ENCODE measurements around the gene NFE2L3. TPM values are rescaled to one million over a fixed set of nuclear protein-coding genes. Genes with fewer than 3 reads are reported as not detected.

The NFE2L3 gene
- total RNA-seq, 2 donors from 2014 or later = 2.8 to 4.5 TPM

GRCh38 chr7:26187380-26188205 is 35.6 kb downstream of the NFE2L3 start:
- ATAC-seq (ENCODE audit: insufficient number of reproducible peaks, low FRiP score, low read depth) (no peak), DNase-seq (ENCODE audit: low spot score) (no peak)
- no peak for TF ChIP-seq CTCF (IDR thresholded peaks at IDR 0.05)
- Histone ChIP-seq H3K4me1 (ENCODE audit: control insufficient read depth in 1 of 2, low read depth in 2 of 2) (peaks cover 7 to 8% of the 10 kb centered on the region in 2 donors), H3K4me3 (no peak overlapping the region), H3K27ac (no peak overlapping the region), H3K27me3 (replicated peaks; ENCODE audit: insufficient read depth) (no peaks in the 10 kb centered on the region), H3K9me3 (no peaks in the 10 kb centered on the region), H3K36me3 (peaks cover 40% of the 10 kb centered on the region)

- TF ChIP-seq CTCF (IDR thresholded peaks at IDR 0.05) = no peak
- no peak for ATAC-seq (ENCODE audit: insufficient number of reproducible peaks, low FRiP score, low read depth)
- H3K36me3 ChIP-seq = peaks cover 48% of the 10 kb centered on the region
These were observed 36.4 kb downstream of the NFE2L3 start for GRCh38 chr7:26188206-26188956.

GRCh38 chr7:26188957-26189541 is 37.1 kb downstream of the NFE2L3 start:
- ATAC-seq (ENCODE audit: insufficient number of reproducible peaks, low FRiP score, low read depth) = no peak
- H3K4me3 ChIP-seq = no peak overlapping the region
- H3K27me3 ChIP-seq (replicated peaks; ENCODE audit: insufficient read depth) = no peaks in the 10 kb centered on the region
- no peak overlapping the region for H3K27ac ChIP-seq
- no peaks in the 10 kb centered on the region for H3K9me3 ChIP-seq
- TF ChIP-seq CTCF (IDR thresholded peaks at IDR 0.05) = no peak
- peaks cover 22 to 23% of the 10 kb centered on the region in 2 donors for H3K4me1 ChIP-seq (ENCODE audit: control insufficient read depth in 1 of 2, low read depth in 2 of 2)
- DNase-seq (ENCODE audit: low spot score) = no peak
- H3K36me3 ChIP-seq = peaks cover 54% of the 10 kb centered on the region

More at GRCh38 chr7:26188206-26188956, 36.4 kb downstream of the NFE2L3 start:
- DNase-seq (ENCODE audit: low spot score) = no peak
- Histone ChIP-seq H3K27ac (no peak overlapping the region), H3K4me1 (ENCODE audit: control insufficient read depth in 1 of 2, low read depth in 2 of 2) (peaks cover 15 to 16% of the 10 kb centered on the region in 2 donors), H3K27me3 (replicated peaks; ENCODE audit: insufficient read depth) (no peaks in the 10 kb centered on the region), H3K4me3 (no peak overlapping the region), H3K9me3 (no peaks in the 10 kb centered on the region)

GRCh38 chr7:26189697-26190096 is 37.7 kb downstream of the NFE2L3 start:
- no peak for ATAC-seq (ENCODE audit: insufficient number of reproducible peaks, low FRiP score, low read depth)
- Histone ChIP-seq H3K27me3 (replicated peaks; ENCODE audit: insufficient read depth) (no peaks in the 10 kb centered on the region), H3K36me3 (peaks cover 61% of the 10 kb centered on the region), H3K9me3 (no peaks in the 10 kb centered on the region), H3K4me3 (no peak overlapping the region), H3K27ac (no peak overlapping the region), H3K4me1 (ENCODE audit: control insufficient read depth in 1 of 2, low read depth in 2 of 2) (peaks cover 28 to 29% of the 10 kb centered on the region in 2 donors)
- no peak for TF ChIP-seq CTCF (IDR thresholded peaks at IDR 0.05)
- no peak for DNase-seq (ENCODE audit: low spot score)

- peaks cover 66% of the 10 kb centered on the region for H3K36me3 ChIP-seq
- no peaks in the 10 kb centered on the region for H3K9me3 ChIP-seq
- ATAC-seq (ENCODE audit: insufficient number of reproducible peaks, low FRiP score, low read depth) (no peak), DNase-seq (ENCODE audit: low spot score) (no peak)
- H3K27ac ChIP-seq = no peak overlapping the region
- H3K4me3 ChIP-seq = no peak overlapping the region
- H3K27me3 ChIP-seq (replicated peaks; ENCODE audit: insufficient read depth) = no peaks in the 10 kb centered on the region
- TF ChIP-seq CTCF (IDR thresholded peaks at IDR 0.05) = no peak
- H3K4me1 ChIP-seq (ENCODE audit: control insufficient read depth in 1 of 2, low read depth in 2 of 2) = peaks cover 33 to 37% of the 10 kb centered on the region in 2 donors
These were observed 38.4 kb downstream of the NFE2L3 start for GRCh38 chr7:26190417-26190869.

Data from thoracic aorta (tissue), 2 donors.